Measurements from ENCODE around the gene C4orf33.

The C4orf33 gene

GRCh38 chr4:129129143-129129542 is 33.2 kb downstream of the C4orf33 start:
- no peak for DNase-seq (ENCODE audit: low read depth)

DNA sequence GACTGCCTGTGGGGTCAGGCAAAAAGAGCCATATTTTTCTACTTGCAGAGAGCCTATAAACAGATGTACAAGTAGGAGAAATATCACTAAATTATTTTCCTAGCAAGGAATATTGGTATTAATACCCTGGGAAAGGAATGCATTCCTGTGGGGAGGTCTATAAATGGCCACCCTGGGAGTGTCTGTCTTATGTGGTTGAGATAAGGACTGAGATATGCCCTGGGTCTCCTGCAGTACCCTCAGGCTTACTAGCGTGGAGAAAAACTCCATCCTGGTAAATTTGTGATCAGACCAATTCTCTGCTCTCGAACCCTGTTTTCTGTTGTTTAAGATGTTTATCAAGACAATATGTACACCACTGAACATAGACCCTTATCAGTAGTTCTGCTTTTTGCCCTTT is 35.4 kb downstream of the C4orf33 start:
- no peak for DNase-seq (ENCODE audit: low read depth)

DNA sequence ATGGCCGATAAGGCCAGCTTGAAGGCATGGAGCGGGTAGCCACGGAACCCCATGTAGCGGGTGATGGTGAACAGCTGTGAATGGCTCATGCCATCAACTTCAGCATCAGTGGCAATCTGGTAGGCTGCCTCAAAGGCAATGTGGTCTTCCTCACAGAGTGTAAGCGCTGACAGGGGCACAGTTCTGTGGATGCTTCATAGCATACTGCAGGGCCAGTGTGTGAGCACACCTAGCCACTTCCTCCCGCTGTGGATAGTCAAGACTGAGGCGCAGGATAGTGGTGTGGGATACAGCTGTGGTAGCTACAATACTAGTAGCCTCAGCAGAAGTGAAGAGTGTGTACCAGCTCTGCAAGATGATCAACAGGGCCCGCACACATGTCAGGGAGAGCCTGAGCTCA is 40.5 kb downstream of the C4orf33 start:
- no peak for DNase-seq (ENCODE audit: low read depth)

DNA sequence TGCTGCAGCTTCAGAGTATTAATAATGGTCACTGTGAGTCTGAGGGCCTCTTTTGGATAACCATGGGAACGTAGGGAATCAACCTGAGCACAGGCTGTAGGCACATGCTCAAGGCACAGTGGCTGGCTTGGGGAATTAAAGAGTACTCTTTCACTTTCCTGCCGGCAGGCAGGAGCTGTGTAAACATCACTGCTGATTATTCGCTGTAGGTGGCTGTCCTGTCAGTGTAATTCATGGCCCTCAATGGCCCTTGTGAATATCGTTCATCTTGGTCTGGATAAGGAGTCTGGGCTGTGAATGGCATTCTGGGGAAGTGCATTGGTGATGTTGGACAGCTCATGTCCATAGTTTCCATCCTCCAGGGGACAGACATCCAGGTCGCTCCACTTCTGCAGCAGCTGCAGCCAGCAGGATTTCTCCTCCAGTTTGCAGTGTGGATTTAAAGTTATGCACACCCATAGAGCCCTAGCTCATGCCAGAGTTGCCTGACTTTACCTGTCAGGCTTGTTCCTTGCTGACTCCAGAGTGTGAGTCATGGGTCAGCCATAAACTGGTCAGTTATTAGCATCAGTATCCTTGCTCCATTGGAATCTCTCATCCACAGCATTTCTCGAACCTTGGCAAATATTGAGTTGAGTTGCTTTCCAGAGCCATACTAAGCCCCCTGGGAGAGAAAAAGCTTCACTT is 43.0 kb downstream of the C4orf33 start:
- no peak for DNase-seq (ENCODE audit: low read depth)

GRCh38 chr4:129140521-129140920 is 44.6 kb downstream of the C4orf33 start:
- no peak for DNase-seq (ENCODE audit: low read depth)

DNA sequence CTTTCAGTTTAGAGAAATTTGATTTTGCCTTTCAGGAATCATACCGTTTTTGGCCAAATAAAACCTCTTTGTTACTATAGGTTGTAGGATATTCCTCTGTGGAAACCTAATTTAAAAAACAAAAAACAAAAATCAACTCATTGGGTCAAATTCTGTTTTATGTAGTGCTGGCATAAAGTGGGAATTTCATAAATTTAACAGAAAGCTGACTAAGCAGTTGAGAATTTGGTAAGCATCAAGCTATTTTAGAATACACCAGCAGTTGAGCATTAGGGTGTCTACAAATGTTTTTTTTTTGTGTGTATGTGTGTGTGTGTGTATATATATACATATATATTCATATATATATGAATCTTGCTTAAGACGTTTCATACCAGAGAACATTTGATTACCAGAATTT is 47.4 kb downstream of the C4orf33 start:
- DNase-seq (ENCODE audit: low read depth), result no peak

- no peak for DNase-seq (ENCODE audit: low read depth)
Observed at GRCh38 chr4:129144755-129145206, 48.8 kb downstream of the C4orf33 start.

GRCh38 chr4:129145222-129145730 is 49.3 kb downstream of the C4orf33 start:
- no peak for DNase-seq (ENCODE audit: low read depth)

DNA sequence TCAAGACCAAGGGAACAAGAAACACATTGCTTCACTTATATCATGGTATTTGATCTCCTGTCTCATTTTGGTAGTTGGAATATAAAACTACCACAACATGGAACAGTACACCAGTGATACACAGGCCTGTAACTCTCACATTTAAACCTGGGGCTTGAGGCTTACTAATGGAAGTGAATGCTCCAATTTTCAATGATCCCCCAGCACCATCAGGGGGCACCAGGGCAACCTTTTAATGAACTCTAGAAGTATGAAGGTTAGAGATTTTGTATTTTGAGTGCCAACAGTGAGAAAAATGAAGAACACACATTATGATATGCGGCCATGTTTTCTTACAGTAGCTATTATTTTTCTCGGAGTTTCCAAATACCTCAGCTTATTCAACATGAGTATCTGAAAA is 50.7 kb downstream of the C4orf33 start:
- no peak for DNase-seq (ENCODE audit: low read depth)

DNA sequence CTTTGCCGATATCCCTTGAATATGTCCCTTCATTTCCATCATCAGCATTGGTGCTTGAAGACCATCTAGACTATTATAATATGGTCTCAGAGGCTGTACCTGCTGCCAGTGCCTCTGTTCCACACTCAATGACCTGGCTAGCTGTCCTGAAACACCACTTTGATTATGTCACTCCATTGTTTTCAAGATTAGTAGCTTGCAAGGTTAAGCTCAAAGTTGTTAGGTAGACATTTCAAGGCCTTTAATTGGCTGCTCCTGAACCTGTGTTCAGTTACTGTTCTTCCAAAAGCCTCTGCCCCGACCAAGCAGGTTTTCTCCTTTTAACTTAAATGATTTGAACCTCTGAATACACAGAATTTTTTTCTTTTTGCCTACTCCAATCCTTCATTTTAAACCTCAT is 52.9 kb downstream of the C4orf33 start:
- no peak for DNase-seq (ENCODE audit: low read depth)

GRCh38 chr4:129149906-129150305 is 54.0 kb downstream of the C4orf33 start:
- no peak for DNase-seq (ENCODE audit: low read depth)

GRCh38 chr4:129152350-129152749 is 56.4 kb downstream of the C4orf33 start:
- DNase-seq (ENCODE audit: low read depth), result no peak

- DNase-seq (ENCODE audit: low read depth), result no peak
Observed at GRCh38 chr4:129153700-129154099, 57.7 kb downstream of the C4orf33 start.

DNA sequence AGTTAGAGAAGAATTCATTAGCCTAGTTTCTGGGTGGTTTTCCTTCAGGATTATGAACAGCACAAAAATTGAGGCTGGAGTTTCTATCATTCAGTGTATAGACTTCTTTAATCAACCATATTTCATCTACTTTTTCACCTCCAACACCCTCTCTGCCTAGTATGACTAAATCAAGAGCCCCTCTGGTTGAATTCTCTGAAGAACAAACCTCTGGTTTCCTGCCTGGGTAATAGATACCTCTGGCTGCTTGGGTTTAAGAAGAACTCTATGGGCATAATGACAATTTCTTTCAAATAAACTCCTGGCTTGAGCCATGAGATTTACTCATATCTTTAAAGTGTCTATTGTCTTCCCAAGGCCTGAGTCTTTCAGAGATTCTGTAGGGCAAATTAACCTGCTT is 66.5 kb downstream of the C4orf33 start:
- no peak for DNase-seq (ENCODE audit: low read depth)

GRCh38 chr4:129163427-129163826 is 67.5 kb downstream of the C4orf33 start:
- DNase-seq (ENCODE audit: low read depth), result no peak

DNA sequence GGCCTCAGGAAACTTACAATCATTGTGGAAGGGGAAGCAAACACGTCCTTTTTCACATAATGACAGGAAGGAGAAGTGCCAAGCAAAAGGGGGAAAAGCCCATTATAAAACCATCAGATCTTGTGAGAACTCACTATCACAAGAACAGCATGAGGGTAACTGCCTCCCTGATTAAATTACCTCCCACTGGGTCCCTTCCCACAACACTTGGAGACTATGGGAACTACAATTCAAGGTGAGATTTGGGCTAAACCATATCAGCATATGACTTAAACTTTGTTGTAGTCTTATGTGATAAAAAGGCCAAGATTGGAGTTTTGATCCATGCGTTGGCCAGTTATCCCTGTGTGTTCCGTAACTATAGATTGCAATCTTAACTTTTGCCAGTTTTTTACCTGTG is 68.3 kb downstream of the C4orf33 start:
- DNase-seq (ENCODE audit: low read depth), result no peak

Data from T-helper 22 cell (primary cell).